ENCODE data around the gene GPR15LG.

The GPR15LG gene

GRCh38 chr10:84214612-84215235 is 41.1 kb downstream of the GPR15LG start:
- DNase-seq (ENCODE audit: low spot score) = no peak

- DNase-seq (ENCODE audit: low spot score) = no peak
Measured at GRCh38 chr10:84216834-84217233, 43.2 kb downstream of the GPR15LG start.

GRCh38 chr10:84217746-84218145 is 44.1 kb downstream of the GPR15LG start:
- DNase-seq (ENCODE audit: low spot score) = no peak

- no peak for DNase-seq (ENCODE audit: low spot score)
Measured at GRCh38 chr10:84221916-84222315, 48.3 kb downstream of the GPR15LG start.

GRCh38 chr10:84224411-84225028 is 50.9 kb downstream of the GPR15LG start:
- no peak for DNase-seq (ENCODE audit: low spot score)

GRCh38 chr10:84225427-84226173 is 52.0 kb downstream of the GPR15LG start, which contains the start of gene LRIT2:
Gene LRIT2, minus strand, starts transcription at chr10:84225544. Its CDS starts 24 bp downstream, at chr10:84225520.
- DNase-seq (ENCODE audit: low spot score) = no peak

GRCh38 chr10:84226616-84227015 is 53.0 kb downstream of the GPR15LG start:
- DNase-seq (ENCODE audit: low spot score) = no peak

- DNase-seq (ENCODE audit: low spot score) = no peak
Measured at GRCh38 chr10:84227810-84228209, 54.2 kb downstream of the GPR15LG start.

- no peak for DNase-seq (ENCODE audit: low spot score)
Measured at GRCh38 chr10:84230359-84230758, 56.8 kb downstream of the GPR15LG start.

- DNase-seq (ENCODE audit: low spot score) = no peak
Measured at GRCh38 chr10:84232376-84232775, 58.8 kb downstream of the GPR15LG start.

GRCh38 chr10:84233940-84234339 is 60.3 kb downstream of the GPR15LG start:
- DNase-seq (ENCODE audit: low spot score) = no peak

- DNase-seq (ENCODE audit: low spot score) = no peak
Measured at GRCh38 chr10:84234479-84234878, 60.9 kb downstream of the GPR15LG start.
